Left cardiac atrium (tissue), 4 donors: ENCODE measurements around the gene PIGS. TPM values are rescaled to one million over a fixed set of nuclear protein-coding genes. Genes with fewer than 3 reads are reported as not detected.

Experiments used
- ATAC-seq, 2 donors: fragments of 200-7000 bp; cut with Tn5 transposase; one replicate each; pipeline ENCODE4 v1.9.1; 2020; ENCODE audit warnings: mild to moderate bottlenecking in 2 of 2, moderate library complexity in 2 of 2
- DNase-seq: peaks from one replicate; pipeline ENCODE4 v3.0.0-alpha.2; 2020
- intact Hi-C, 2 donors: fragments of 100-400 bp; cut with DNase I; formaldehyde crosslinking; loops; one replicate each; pipeline versions ENCODE4 v1.14.1 to v1.15.1; 2022 to 2023
- total RNA-seq, 2 donors: library from RNA; stranded (reverse); fragmentation: NEBNext Ultra II Directional; extraction: Animal tissue kit (Norgen Biotek cat#: 25700); gene quantifications; one replicate each; pipeline ENCODE4 v1.2.1, GENCODE V29; 2021
- donor health status: DM: no; HTN: yes; CAD: no.
- donor health status: DM: no; HTN: yes; CAD: no; lungs with severe emphysema.
- donor health status: DM: yes; HTN: yes; CAD: no.
- donor health status: Dilated cardiomyopathy.

PIGS gene
- total RNA-seq, 2 donors from 2014 or later: 39.9 to 41.4 TPM

DNA sequence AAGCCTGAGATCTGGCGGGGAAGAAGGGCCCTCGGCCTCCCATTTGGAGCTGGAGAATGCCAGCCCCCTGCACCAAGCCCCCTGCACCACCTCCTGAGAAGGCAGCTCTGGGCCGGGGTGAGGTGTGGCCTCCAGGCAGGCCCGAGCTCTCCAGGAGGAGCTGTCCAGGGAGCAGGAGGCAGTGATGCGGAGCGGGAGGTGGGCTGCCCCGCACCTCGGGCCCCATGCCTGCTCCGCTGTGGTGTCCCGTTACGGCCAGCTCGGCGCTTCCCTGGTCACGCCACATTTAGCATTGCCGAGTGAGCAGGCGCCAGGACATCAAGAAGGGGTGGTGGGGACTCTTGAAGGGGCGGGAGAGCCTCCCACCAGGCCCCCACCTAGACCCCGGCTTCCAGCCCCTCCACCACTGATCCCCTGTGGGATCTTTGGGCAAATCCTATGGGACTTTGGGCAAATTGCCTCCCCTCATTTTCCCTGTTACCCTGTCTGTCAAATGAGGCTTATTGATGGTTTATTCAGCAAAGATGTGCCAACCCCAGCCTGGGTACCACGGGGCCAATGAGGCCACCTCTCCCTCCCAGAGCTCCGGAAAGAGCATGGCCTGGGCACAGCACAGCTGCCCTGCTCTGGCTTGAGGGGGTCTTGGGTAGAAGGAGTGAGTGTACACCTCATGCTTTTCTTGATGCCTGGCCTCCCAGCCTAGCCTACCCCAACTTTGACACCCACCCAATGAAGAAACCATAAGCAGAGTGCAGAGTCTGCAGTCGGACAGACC, 49.8 kb downstream of the PIGS start:
- ATAC-seq: no peak
- intact Hi-C loops: no loop called here

DNA sequence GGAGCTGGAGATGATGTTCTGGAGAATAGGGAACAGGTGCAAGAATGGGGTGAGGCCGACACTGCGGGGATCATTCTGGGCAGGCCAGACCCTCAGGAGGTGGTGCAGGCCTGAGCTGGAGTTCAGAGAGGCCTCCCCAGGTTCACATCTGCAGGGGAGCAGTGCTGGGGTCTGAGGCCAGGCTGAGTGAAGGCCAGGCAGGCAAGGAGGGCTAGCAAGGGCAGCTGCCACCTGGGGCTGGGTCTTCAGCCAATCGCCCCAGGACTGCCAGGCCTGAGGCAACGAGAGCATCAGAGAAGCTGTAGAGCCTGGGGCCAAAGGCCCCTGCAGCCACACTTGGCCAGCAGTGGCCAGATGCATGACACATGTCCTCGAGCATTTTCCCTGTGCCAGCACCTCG, 50.6 kb downstream of the PIGS start:
- DNase-seq (no peak), ATAC-seq (no peak)
- intact Hi-C loops: no loop called here

More for the DNA sequence above, 49.8 kb downstream of the PIGS start:
- DNase-seq: no peak

DNA sequence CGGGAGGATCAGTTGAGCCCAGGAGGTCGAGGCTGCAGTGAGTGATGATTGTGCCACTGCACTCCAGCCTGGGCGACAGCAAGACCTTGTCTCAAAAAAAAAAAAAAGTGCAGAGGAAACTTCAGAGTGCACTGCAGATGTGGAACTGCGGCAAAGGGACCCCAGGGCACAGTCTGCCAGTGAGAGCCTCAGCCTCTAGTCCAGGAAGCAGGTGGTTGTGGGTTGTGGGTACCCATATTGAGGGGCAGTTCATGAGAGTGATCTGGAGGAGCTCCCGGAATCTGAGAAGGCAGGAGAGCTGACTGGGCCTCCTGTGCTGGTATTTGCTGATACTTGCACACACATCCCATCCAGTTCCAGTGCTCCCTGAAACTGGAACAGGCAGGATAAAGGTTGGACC, 52.1 kb downstream of the PIGS start:
- no peak for ATAC-seq
- no peak for DNase-seq
- intact Hi-C loops: no loop called here

DNA sequence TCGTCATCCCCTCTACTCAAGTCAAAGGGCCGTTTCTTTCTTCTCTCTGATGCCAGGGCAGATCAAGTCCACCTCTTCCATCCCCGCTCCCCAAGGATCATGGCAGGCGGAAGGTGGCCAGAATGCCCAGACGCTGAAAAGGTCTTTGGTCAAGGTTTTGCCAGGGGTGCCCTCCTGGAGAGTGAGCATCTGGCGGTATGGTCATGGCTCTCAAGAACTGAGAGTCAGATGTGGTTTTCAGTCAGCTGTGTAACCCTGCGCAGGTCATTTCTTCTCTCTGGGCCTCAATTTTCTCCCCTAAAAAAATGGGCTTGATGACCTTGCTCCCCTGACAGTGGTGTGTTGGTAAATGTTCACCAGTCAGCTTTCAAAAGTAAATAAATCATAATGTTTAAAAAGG, 52.7 kb downstream of the PIGS start:
- DNase-seq (no peak), ATAC-seq (no peak)
- intact Hi-C loops: no loop called here

DNA sequence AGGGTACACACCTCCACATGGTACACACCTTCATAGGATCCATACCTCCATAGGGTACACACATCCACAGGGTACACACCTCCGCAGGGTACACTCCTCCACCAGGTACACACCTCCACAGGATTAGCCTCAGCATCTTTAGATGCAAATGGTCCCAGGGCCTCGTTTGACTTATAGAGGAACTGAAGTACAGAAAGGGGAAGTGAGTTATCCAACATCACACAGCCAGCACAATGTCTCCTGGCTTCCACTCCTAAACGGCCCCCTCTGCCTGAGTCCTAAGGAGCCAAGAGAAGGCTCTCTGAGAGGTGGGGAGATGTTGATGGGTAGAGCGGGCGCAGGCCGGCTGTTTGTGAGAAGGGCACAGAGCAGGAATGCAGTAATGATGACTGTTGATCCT, 53.2 kb downstream of the PIGS start:
- DNase-seq (no peak), ATAC-seq (no peak)
- intact Hi-C loops: no loop called here

DNA sequence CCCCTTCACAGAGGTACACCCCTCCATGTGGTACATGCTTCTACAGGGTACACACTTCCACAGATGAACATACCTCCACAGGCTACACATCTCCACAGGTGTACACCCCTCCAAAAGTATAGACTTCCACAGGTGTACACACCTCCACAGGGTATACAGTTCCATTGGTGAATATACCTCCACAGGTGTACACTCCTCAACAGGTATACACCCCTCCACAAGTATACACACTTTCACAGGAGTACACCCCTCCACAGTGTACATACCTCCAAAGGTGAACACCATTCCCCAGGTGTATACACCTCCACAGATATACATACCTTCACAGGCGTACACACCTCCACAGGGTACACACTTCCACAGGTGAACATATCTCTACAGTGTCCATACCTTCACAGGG, 55.8 kb downstream of the PIGS start:
- no peak for ATAC-seq
- no peak for DNase-seq
- intact Hi-C loops: no loop called here

DNA sequence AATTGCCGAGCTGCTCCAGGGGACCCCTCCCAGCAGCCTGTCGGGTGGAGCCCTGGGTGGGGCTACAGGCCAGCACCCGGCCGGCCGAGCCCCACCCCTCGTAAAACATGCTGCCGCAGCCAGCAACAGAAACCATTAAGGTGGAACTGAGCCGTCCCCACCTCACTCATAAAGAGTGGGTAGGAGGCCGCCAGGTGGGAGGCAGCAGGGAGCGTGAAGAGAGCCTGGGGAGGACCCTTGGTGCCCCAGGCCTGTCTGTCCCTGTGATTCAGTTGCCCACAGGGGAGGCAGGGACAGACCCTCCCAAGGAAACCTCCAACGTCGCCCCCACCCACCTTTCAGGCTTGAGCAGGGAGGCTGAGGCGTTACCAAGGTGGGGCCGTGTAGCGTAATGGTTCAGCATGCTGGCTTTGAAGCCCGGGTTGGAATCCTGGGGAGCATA, 56.7 kb downstream of the PIGS start:
- ATAC-seq (no peak), DNase-seq (no peak)
- intact Hi-C loops: no loop called here

DNA sequence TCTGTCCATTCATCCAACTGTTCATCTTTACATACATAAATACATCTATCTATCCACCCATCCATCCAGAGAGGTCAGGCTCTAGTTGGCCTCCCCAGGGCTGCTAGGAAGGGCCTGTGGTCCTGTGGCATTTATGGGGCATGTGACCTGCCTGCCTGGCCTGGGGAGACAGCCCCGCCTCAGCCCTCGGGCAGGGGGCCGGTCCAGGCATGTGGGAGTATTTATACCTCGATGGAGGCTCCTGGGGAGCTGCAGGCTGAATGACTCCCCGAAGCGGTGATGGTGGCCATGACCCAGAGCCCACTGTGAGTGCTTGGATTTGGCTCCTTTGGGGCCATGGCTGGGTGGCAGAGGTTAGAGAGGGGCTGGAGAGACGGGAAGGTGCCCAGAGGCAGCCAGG, 57.8 kb downstream of the PIGS start:
- ATAC-seq: no peak
- no peak for DNase-seq

DNA sequence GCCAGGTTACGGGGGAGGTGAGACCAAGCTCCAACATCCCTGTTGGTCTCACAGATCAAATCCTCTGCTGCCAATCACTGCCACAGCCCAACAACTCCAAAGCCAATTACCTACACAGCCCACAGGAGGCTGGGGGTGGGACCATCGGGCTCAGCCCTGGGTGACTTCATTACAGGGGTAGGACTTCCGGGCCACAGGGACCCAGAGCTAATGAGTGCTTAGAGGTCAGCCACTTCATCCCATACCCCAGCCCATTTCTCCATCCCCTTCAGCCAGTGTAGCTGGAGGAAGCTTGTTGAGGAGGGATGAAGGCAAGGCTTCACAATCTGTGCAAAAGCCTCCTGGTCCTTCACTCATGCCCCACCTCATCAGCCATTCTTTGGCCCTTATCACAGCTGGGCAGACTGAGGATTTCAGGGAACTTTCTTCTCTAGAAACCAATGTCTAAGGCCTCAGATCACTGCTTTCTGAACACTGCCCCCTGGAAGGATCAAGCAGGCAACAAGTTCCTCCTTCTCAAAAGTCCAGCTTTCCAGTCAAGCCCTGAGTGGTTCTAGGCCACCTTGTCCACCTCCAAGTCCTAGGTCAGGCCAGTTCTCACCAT, 59.4 kb downstream of the PIGS start:
- ATAC-seq (no peak), DNase-seq (no peak)
- intact Hi-C loops: no loop called here

More for the DNA sequence above, 57.8 kb downstream of the PIGS start:
- intact Hi-C loops: no loop called here

DNA sequence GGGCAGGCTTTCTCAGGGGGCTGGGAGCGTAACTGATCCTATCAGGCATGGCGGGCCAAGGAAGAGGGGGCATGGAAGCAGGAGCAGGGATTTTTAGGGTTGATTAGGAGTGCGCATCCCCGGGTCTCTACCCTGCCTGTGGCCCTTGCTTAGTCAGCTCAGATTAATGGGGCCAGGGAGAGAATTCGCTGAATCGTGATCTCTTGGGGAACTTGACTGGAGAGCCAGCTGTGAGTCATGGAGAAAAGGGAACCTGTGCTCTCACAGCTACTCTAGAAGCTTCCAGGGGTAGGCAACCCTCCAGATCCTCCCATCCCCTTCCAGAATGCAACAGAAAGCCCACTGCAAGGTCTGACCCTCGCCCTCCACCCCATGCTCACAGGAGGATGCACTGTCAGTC, 61.5 kb downstream of the PIGS start:
- intact Hi-C loops: no loop called here
- DNase-seq (no peak), ATAC-seq (peak in 1 of 2 donors; percentile 19)

DNA sequence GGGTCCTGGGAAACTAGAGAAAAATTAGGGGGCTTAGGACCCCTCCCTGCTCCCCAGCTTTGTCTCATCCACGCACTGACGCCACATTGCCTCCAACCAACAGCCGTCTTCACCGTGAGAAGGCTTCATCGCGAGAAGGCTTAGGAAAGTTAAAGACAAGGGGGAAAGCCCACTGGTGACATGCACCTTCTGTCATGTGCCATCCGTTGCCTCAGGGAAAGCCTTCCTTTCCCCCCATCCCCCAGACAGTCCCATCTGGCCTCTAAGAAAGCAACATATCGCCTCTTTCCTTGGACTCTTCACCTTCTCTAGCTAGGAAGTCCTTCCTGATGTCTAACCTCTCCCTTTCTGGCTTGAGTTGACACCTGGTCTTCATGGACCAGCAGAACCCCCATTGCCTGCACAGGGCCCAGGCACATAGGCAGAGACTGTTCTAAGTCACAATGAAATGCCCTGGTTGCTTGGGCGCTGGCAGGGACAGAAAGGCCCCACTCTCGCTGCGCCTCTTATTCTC, 63.1 kb downstream of the PIGS start:
- intact Hi-C loops: no loop called here
- ATAC-seq (no peak), DNase-seq (no peak)

DNA sequence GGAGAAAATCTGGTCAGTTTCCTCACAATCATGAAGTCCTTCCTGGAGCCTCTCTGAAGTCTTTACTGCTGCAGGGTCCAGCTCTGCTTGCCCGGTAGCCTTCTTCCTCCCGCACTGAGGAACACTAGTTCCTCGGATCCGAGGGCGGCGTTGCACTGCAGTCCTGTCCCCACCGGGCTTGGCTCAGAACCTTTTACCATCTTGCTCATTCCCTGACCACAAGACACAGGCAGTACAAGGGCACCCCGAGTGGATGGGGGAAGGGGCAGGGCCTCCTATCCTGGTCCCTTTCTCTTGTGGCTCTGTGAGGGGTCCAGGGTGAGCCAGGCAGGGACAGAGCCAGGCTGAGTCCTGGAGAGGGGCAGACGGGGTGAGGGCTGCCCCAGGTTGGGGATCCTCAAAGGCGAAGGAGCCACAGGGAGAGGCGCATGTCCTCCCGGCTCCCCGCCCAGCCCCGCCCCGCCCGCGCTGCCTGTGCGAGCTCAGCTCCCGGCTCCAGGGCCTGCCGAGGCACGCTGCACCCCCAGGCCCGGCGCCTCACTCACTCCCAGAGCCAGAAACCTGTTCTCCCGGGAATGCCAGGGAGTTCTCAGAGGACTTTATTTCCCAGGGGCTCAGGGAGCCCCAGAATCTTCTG, 63.6 kb downstream of the PIGS start:
- intact Hi-C loops: no loop called here
- peak in 1 of 2 donors; percentile 8 for ATAC-seq
- no peak for DNase-seq

DNA sequence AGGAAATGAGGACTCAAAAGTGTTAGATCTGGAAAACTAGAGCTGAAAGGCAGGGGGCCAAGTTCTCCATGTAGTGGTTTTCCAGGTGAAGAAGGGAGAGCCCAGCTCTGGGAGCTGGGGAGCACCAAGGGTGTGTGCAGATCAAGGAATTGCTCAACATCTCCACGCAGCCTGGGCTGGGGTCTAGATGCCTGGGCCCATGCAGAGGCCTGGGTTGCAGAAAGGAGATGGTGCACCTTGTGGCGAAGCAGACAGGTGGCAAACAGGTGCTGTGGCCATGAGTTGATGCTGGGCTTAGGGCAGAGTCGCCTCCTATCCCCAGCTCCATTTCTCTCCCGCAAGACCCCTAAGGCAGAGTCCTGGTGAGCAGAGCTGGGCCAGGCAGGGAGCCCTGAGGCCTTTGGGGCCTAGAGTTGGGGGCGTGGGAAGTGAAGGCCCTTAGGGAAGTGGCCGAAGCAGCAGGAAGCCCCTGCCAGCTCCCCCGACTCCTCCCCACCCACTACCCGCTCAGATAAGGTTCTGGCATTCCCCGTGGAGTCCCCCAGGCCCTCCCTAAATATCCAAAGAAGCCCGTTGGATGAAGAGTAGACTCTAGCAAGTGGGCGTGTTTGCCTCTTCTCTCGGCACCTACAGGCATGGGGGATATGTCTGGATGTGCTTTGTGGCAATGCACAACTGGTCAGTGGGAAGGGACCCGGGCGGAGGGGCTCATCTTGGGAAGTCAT, 64.4 kb downstream of the PIGS start:
- intact Hi-C loops: no loop called here
- no peak for ATAC-seq
- no peak for DNase-seq

DNA sequence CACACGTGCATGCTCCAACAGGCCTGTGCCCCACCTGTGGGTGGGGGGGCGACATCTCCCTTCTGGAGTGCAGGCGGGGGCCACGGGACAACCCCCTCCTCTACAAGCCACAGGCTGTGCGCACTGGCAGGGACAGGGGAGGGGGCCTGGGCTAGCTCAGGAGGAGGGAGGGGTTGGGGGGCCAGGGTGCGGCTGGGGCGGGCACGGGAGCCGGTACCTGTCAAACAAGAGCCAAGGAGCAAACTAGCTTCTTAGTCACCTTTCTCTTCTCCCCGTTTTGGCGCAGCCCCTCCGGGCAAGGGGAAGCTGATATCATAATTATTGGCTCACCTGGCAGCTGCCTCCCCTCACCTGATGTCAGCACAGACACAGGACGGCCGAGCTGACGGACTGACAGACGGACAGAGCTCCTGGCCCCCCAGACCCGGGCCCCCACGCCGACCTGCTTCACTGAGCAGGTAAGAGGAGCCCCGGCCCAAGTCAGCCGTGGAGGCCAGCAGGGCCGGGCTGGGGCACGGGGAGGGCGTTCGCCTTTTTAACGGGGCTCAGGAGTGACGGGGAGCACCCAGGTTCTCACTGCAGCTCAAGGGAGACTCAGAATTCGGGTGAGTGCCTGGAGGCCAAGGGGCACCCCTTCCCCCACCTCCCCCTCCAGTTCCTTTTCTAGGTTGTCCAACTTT, 65.2 kb downstream of the PIGS start, which contains the start of gene FOXN1:
FOXN1 (plus strand) TSS at position 363 of the 680 bp plus-strand sequence. CDS start 17,622 bp downstream, outside the sequence.
- ATAC-seq (no peak), DNase-seq (no peak)
- intact Hi-C loops: no loop called here

DNA sequence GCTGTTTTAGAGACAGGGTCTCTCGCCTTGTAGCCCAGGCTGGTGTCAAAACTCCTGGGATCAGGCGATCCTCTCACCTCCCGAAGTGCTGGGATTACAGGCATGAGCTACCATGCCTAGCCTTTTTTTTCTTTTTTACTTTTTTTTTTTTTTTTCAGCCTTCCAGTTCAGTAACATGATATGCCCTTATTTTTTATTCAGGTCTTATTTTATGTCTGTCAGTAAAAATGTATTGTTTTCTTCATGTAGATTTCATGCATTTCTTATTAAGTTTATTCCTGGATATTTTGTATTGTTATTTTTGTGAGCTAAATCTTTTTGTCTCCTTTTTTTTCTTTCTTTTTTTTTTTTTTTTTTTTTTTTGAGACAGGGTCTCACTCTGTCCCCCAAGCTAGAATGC, 67.9 kb downstream of the PIGS start:
- intact Hi-C loops: no loop called here
- DNase-seq: no peak
- ATAC-seq: no peak
